M059J (cell line): ENCODE results near the gene CLIC1. TPM values are rescaled to one million over a fixed set of nuclear protein-coding genes. Genes with fewer than 3 reads are reported as not detected.

Experiments
- DNase-seq: peaks from one replicate; pipeline ENCODE4 v3.0.0-alpha.2; 2012; ENCODE audit warnings: low read depth
- total RNA-seq: library from RNA; depleted of rRNA; stranded (reverse); fragments of >200 nt; shearing (Covaris generic); gene quantifications from 2 replicates; pipeline ENCODE4 v1.2.3, GENCODE V29; 2014; rRNA removed

The CLIC1 gene
- 1,686 and 1,715 TPM in 2 replicates for total RNA-seq

- DNase-seq: peak; percentile 96
Observed at GRCh38 chr6:31736021-31736767, at the start of gene CLIC1. Gene CLIC1, minus strand, starts transcription at chr6:31736530. Its CDS starts 230 bp downstream, at chr6:31736300.

GRCh38 chr6:31785475-31785874 is 49.1 kb upstream of the CLIC1 start:
- no peak for DNase-seq

GRCh38 chr6:31784098-31784925 is 48.0 kb upstream of the CLIC1 start:
- no peak for DNase-seq

- DNase-seq: no peak
Observed at GRCh38 chr6:31782126-31782855, 46.0 kb upstream of the CLIC1 start.

GRCh38 chr6:31781244-31782125 is 45.2 kb upstream of the CLIC1 start:
- no peak for DNase-seq

- no peak for DNase-seq
Observed at GRCh38 chr6:31780507-31781243, 44.3 kb upstream of the CLIC1 start.

GRCh38 chr6:31779908-31780307 is 43.6 kb upstream of the CLIC1 start:
- DNase-seq: no peak

GRCh38 chr6:31778999-31779885 is 42.9 kb upstream of the CLIC1 start:
- DNase-seq: no peak

GRCh38 chr6:31778193-31778592 is 41.9 kb upstream of the CLIC1 start:
- DNase-seq: no peak

- no peak for DNase-seq
Observed at GRCh38 chr6:31777667-31778050, 41.3 kb upstream of the CLIC1 start.

- DNase-seq: peak; percentile 95
Observed at GRCh38 chr6:31776989-31777666, 40.8 kb upstream of the CLIC1 start, which contains the start of gene VWA7. Gene VWA7, minus strand, starts transcription at chr6:31777328. Its CDS starts 549 bp downstream, at chr6:31776779.

- DNase-seq: no peak
Observed at GRCh38 chr6:31776485-31776988, 40.2 kb upstream of the CLIC1 start.

- DNase-seq: no peak
Observed at GRCh38 chr6:31775633-31776484, 39.5 kb upstream of the CLIC1 start.

GRCh38 chr6:31775184-31775583 is 38.9 kb upstream of the CLIC1 start:
- no peak for DNase-seq

- peak; percentile 67 for DNase-seq
Observed at GRCh38 chr6:31771992-31772358, 35.6 kb upstream of the CLIC1 start.

GRCh38 chr6:31770860-31771259 is 34.5 kb upstream of the CLIC1 start:
- no peak for DNase-seq

- DNase-seq: peak; percentile 70
Observed at GRCh38 chr6:31769684-31770371, 33.5 kb upstream of the CLIC1 start.
